NAMALWA (cell line): ENCODE measurements around the gene COTL1.
"Not testable (repeated sequence)": the region's sequence is repeated elsewhere in the genome, so short reads cannot be mapped to it uniquely, and the experiment has no call there.

Experiments used
- DNase-seq: peaks from one replicate; pipeline ENCODE4 v3.0.0-alpha.2; 2015; ENCODE audit warnings: low spot score

COTL1 gene

DNA sequence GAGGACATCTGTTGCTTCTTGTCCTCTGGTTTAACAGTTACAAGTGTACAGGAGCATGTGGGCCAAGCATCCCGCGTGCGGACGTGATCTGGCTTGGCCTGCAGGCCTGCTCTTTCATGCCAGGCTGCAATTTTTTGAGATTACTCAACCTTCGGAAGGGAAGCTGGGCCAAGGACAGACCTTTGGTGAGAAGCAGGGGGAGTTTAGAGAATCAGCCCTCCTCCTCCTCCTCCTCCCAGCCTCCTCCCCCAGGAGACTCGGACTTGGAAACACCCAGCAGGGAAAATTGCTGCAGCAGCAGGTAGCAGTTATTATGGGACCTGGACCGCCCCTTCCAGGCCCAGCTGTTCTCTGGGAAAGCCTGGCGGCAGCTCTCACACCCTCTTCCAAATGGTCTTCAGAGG is 25.3 kb upstream of the COTL1 start:
- peak; percentile 30 for DNase-seq

DNA sequence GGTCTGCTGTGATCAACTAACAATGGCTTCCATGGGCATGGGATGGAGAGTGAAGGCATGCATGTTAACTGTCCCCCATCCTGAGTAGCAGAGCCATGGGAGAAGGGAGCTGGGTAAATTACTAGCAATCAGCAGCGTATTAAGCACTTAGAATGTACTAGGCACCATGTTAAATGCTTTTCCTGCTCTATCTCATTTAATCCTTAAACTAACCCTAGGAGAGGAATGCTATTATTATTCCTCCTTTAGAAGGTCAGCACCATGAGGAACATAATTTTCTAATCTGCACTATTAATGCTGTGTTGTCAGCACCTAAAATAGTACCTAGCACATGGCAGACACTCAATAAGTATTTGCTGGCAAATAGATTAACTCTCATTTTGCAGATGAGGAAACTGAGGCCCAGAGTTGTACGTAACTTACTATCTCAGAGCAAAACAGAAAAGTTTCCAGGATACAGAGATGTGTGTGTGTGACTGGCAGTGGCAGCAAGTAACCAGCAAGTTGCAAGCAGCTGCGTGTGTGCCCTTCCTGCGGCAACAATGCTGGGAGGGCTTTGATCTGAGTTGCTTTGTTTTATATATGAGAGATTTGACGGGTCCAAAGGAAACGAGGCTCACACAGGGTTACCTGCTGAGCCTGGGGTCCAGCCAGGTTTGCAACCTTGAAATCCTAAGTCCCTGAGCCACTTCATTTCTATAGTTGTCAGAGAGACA is 23.9 kb upstream of the COTL1 start:
- DNase-seq: peak; percentile 65

DNA sequence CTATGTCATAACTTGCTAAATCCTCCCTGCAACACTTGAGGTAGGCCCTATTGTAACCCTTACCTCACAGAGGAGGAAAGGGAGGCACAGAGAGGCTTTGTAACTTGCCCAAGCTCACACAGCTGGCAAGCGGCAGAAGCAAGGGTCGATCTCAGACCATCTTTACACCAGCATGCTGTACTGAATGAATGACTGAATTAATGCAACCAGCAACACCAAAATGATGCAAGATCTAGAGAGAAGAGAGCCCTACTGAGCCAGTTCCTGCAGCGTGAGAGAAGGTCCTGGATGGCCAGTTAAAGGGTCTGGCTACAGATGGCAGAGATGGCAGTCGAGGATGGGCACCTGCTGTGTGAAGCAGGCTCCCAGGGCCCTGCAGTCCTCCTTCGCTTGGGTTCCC is 22.3 kb upstream of the COTL1 start:
- DNase-seq: no peak

DNA sequence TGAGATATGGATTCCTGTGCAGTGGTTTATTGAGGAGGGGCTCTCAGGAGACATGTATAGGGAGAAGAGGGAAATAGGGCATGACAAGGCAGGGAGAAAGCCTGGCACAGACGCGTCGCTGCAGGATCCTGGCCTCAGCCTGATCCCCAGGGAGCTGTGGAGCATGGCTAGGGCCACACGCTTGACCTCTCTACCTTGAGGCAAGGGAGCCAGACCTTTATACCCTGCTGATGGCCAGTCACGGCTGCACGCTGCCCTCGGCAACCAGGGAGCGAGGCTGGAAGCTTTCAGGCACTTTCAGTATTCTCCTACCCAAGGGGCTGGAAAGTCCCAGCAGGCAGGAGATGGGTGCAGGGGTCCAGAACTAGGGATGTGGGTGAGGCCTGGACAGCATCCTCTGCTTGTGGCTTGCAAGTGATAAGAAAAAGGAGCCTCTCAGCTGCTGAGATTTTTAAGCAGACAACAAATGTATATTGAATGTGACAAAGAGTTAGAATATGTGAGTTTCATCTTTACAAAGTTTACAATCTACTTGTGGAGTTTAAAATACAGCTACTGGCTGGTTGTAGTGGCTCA is 20.4 kb upstream of the COTL1 start:
- no peak for DNase-seq

DNA sequence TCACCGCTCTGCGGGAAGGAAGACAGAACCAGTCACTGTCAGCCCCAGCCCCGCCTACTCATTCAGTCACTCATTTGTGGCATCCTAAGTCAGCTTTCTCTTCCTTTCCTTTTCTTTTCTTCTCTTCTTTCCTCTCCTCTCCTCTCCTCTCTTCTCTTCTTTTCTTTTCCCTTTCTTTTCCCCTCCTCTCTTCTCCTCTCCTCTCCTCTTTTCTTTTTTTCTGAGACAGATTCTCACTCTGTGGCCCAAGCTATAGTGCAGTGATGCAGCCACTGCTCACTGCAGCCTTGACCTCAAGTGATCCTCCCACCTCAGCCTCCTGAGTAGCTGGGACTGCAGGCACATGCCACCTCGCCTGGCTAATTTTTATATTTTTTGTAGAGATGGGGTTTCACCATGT is 19.8 kb upstream of the COTL1 start:
- DNase-seq: no peak

DNA sequence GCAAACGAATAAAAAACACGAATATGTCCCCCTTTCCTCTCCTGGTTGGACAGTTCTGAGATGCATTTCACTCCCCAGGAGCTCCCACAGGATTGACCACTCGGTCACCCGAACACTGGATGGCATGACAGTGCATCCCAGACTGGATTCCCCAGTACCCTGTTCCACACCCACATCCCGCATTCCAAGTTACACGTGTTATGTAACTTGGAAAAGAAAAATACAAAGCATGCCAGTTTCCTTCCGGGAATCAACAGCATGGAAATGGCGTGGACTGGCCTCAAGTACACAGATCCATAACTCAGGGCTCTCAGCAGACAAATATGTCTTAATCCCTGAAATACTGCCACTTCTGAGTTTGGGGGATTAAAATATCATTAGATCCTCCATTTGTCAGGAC is 17.8 kb upstream of the COTL1 start:
- no peak for DNase-seq

DNA sequence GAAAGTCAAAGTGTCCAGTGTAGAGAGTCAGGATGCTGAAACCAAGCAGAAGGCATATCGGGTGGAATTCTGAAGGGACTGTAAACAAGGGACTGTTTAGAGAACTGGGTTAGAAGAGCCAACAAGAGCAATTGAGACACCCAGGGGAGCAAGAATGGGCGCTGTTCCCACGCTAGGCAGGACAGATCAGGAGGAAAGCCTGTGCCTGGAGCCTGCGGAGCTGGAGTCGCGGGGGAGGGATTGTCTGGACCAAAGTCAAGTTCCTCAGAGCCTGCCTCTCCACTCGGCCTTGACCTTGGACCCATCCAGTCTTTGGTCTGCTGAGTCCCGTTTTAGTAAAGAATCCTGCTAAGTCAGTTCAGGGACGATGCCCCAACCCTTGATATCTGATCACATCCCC is 15.7 kb upstream of the COTL1 start:
- DNase-seq: no peak

DNA sequence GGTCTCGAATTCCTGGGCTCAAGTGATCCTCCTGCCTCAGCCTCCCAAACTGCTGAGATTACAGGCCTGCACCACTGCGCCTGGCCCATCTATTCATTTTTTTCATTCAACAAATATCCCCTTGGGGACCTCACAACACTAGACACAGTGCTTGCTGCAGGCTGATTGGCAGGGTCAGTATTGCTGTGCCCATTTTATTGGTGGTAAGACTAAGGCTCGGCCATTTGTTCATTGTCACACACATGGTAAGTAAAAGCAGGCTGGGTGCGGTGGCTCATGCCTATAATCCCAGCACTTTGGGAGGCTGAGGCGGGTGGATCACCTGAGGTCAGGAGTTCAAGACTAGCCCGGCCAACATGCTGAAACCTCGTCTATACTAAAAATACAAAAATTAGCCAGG is 15.0 kb upstream of the COTL1 start:
- DNase-seq: not testable (repeated sequence)

DNA sequence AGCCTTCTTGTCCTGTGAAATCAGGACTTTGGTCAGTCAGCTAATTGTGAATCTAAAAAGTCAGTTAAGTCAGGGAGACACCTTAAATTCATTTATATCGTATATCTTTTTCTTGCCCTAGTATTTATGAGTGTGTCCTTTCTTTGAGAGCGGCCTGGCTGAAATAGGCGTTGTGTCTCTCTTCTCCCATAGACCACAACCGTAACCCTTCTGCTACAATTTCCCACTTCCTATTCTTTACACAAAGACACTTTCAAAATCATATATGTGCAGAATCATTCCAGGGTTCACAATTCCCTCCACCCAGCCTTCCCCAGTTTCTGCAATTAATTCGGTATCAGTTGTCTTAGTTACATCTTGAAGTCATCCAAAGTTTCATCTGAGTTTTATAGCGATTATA is 14.0 kb upstream of the COTL1 start:
- DNase-seq: no peak

DNA sequence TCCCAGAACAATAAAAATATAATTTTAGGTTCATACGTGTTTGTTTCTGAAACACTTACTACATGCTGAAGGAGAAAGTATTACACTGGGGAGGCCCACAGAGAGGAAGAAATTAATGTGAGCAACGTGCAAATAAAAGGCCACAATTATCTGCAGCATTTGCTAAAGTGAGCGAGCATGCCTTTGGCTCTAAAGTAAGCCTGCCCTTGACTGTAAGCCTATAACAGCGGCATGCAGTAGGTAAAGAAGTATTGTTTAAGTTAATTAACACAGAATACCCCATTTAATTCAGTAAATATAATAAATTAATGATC is 13.2 kb upstream of the COTL1 start:
- DNase-seq: no peak

DNA sequence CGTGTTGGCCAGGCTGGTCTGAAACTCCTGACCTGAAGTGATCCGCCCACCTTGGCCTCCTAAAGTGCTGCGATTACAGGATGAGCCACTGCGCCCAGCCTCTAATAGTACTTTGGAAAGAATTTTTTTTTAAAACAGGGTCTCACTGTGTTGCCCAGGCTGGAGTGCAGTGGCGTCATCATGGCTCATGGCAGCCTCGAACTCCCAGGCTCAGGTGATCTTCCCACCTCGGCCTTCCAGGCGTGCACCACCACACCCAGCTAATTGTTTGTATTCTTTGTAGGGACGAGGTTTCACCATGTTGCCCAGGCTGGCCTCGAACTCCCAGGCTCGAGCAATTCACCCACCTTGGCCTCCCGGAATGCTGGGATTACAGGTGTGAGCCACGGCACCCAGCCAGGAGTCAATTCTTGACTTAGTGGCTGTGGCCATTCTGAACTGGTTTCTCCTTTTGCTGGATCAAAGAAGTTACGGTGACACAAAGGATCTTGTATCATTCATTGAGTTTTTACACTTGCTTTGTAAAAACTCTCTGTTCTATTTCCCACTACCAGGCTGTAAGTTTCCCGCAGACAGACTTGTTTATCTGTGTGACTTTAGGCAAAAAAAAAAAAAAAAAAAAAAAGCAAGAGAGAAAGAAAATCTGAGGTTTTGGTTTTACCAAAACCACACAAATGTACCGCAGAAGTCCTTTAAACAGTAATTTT is 12.7 kb upstream of the COTL1 start:
- no peak for DNase-seq

DNA sequence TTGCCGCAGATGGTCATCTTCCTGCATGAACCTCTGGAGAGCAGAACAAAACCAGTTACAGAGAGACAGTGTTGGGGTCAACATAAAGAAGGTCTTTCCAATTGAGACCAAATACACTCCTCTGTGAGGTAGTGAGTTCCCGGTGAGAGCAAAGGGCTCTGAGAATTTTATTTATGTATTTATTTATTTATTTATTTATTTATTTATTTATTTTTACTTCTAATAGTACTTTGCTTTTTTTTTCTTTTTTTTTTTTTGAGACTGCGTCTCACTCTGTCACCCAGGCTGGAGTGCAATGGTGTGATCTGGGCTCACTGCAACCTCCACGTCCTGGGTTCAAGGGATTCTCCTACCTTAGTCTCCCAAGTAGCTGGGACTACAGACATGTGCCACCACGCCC is 12.1 kb upstream of the COTL1 start:
- no peak for DNase-seq

DNA sequence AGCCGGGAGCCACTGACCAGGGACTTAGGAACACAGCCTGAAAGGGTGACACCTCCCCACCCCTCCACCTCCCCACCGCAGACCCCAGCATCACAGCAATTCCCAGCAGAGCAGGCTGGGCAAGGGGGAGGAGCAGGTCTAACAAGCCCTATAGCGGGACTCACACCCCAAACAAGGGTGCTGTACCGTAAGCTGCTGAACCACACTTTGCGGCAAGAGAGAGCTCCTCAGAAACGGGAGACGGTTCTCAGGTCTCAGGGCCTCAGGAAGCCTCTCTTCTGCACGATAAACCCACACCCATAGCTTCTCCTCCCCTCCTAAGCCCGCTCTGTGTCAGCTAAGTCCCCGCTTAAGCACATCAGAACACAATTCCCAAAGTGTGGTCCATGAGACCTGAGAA is 11.7 kb upstream of the COTL1 start:
- no peak for DNase-seq

DNA sequence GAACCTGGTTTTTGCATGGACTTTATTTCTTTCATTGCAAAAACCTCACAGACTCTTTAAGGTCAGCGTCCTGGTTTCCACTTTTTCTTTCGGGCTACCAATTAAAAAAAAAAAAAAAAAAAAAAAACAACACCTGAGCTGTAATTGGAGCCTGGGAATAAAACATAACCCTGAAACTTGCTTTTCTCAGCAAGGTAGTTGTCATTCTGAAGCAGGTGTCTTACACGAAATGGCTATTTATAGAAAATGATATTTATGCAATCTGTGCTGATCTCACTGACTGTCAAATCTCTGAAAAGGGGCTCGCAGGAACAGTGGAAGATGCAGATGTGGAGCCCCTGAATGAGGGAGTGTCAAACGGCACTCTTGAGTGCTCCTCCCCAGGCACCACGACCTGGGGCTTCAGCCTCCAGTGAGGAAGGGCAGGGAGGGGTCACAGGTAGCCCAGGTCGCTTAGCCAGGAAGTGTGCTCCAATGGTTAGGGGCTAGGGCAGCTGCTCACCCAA is 10.4 kb upstream of the COTL1 start:
- DNase-seq: no peak

DNA sequence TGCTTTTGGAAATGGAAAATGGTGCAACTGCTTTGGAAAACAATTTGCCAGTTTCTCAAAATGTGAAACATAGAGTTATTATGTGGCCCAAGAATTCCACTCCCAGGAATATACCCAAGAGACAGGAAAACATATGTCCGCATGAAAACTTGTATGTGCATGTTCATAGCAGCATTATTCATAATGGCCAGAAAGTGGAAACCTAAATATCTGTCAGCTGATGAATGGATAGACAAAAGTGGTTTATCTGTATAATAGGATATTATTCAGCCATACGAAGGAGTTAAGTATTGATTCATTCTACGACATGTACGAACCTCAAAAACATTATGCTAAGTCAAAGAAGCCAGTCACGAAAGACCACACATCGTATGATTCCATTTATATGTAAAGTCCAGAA is 7.7 kb upstream of the COTL1 start:
- DNase-seq: no peak

DNA sequence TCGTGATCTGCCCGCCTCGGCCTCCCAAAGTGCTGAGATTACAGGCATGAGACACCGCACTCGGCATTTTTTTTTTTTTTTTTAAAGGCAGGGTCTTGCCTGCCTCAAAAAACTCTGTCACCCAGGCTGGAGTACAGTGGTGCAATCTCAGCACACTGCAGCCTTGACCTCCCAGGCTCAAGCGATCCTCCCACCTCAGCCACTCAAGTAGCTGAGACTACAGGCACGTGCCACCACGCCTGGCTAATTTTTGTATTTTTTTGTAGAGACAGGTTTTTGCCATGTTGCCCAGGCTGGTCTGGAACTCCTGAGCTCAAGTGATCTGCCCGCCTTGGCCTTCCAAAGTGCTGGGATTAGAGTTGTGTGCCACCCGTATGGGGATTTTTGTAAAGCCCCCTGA is 3.0 kb upstream of the COTL1 start:
- not testable (repeated sequence) for DNase-seq

DNA sequence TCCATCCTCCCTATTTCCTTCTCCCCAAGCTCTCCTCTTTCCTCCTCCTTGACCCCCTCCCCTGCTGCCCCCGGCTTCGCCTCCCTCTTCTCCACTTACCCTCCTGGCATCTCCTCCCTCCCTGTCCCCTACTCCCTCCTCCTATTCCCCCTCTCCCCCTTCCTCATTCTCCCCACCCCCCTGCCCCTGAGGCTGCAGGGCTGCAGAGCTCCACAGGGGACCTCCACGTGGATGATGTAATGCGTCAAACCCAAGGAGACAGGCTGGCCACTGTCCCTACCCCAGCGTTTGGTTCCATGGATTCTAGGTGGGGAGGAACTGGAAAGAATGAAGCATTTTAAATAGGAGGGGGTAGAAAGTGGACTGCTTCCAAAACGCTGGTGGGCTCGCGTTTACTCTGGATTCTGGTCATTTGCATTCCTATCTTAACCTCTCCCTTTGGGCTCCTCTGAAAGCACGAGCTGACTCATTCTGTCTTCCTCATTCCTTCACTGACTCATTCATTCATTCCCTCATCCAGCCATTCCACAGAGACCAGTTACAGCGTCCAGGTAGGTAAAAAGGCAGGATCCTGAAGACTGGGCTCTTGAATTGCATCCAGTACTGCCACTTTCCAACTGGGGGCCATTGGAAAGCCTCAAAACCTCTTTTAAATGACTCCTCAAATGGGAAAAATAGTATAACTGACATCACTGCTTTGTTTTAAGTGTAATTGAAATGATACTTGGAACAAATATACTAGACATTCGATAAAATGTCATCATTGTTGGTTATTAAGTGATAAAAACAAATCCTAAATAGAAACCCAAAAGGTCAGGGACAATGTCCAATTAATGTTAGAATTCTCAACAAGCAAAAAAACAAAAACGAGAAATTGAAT is 943 bp upstream of the COTL1 start:
- DNase-seq: no peak

DNA sequence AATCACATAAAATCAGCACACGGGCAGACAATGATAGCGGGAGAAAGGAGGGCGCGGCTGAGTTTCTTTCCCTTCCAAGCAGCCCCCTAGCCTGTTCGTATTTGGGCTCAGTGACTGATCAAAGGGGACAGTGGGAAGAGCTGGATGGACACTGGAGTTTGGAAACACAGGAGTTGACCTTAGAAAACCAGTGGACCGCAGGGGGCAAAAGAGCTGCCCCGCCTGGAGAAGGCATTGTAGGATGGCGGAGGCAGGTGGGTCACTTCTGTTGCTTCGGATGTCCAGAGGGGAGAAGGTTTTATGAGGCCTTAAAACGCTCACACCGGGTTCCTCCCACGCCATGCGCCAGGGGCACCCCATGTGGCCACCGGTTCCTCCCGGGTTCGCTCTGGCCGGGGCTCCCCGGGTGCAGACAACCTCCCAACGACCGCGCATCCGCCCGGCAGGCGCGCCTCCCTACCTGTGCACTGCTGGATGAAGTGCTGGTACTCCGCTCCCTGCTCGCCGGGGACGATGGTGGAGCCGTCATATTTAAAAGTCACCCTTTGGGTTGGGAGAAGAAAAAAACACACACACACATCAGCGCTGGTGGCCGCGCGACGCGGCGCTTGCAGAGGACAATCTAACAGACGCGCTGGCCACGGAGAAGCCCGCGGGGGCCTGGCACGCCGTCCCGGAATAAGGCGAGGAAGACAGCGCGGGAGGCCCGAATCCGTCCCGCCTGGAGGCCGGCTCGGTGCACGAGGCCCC is 662 bp downstream of the COTL1 start:
- peak; percentile 51 for DNase-seq

DNA sequence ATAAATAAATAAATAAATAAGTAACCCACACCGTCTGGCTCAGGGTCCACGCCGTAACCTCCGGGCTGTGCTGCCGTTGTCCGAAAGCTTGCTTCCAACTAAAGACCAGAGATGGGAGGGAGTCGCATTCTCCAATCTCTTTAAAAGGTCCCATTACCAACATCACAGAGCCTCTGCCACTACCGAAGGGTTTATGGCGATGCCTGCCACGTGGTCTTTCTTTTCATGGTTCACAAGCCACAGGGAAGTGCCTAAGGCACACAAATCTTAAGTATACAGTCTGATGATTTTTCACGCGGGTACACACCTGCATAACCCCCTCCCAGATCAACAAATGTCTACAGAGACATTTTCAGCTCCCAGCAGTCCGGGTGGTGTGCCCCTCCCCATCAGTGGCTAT is 1.4 kb downstream of the COTL1 start:
- peak; percentile 70 for DNase-seq

DNA sequence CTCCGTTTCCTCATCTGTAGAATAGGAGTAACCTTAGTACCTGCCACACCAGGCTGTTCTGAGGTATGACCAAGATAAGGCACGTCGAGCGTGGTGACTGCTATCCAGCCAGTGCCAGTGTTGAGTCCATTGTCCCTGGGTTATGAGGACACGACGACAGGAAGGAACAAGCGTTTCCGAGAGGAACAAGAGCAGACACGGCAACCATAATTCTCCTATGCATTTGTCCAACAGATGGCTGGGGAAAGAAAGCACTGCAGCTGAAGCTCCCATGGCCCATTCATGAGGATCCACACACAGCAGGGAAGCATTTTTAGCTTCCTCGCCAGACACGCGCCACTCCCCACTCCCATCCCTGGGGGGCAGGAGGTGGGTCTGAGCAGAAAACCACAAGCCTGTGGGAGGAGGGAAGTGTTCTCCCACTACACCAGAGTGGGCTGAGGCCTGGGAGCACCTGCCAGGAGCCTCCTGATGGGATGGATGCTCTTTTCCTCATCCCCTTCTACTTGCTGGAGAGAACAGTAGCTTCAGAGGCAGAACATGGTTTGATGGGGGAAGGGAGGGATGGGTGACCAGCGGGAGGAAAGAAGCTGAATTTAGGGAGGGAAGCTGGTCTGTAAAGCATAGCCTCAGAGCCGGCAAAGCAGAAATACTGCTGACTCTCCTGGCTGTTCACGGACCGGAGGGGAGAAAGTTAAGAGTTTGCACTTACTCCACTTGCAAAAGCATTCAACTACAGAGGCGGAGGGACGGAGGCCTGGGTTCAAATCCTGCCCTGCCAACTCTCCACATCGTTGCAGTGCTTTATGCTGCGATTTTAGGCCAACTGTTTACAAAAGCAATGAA is 2.7 kb downstream of the COTL1 start:
- DNase-seq: no peak

DNA sequence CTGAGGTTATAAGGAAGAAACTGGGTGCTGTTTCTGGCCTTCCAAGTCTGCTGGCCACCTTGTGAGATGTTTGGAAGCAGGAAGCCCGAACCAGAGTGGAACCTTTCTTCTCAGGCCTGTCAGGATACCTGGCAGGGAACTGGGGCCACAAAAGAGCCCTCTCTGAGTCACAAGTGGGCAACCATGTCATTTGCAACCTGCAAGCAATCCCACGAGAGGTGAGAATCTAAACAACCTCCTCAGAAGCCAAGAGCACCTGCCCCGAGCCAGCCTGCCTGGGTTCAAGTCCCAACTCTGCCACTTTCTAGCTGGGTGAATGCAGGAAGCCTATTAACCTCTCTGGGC is 3.3 kb downstream of the COTL1 start:
- DNase-seq: no peak
